Hepatocyte (in vitro differentiated cells): ENCODE results near the gene IER5.

Experiments
- EZH2phosphoT487 ChIP-seq: fragments of 200-600 bp; sonication (generic); IDR thresholded peaks from one replicate; pipeline ENCODE4 v1.6.1; 2018; ENCODE audit warnings: antibody characterized with exemption, mild to moderate bottlenecking, low read depth, moderate library complexity; ENCODE audit not compliant: unreplicated experiment, severe bottlenecking
- TF ChIP-seq, protein P1 (sequence below): fragments of 200-600 bp; sonication (generic); IDR thresholded peaks from 2 replicates; pipeline ENCODE4 v1.5.1; 2016; ENCODE audit warnings: antibody characterized with exemption, mild to moderate bottlenecking; ENCODE audit not compliant: poor library complexity

DNA sequence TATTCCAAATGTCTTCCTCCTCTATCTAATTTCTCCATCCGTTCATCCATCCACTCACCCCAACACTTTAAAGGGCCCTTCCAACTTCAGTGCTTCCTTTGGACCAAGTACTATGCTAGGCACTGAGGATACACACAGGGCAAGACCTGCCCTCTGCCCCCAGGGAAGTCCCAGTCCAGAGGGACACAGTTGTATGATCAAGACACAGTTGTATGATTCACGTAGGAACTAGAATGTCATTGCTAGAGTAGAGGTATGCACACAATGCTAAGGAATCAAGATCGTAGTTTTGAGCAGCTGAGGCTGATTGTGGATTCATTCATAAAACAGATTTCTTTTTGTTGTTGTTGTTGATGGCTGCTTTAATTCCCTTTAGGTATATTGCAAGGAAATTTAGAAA, 11.6 kb upstream of the IER5 start:
- TF ChIP-seq, protein P1, sequence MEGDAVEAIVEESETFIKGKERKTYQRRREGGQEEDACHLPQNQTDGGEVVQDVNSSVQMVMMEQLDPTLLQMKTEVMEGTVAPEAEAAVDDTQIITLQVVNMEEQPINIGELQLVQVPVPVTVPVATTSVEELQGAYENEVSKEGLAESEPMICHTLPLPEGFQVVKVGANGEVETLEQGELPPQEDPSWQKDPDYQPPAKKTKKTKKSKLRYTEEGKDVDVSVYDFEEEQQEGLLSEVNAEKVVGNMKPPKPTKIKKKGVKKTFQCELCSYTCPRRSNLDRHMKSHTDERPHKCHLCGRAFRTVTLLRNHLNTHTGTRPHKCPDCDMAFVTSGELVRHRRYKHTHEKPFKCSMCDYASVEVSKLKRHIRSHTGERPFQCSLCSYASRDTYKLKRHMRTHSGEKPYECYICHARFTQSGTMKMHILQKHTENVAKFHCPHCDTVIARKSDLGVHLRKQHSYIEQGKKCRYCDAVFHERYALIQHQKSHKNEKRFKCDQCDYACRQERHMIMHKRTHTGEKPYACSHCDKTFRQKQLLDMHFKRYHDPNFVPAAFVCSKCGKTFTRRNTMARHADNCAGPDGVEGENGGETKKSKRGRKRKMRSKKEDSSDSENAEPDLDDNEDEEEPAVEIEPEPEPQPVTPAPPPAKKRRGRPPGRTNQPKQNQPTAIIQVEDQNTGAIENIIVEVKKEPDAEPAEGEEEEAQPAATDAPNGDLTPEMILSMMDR: no peak
- TF ChIP-seq EZH2phosphoT487: no peak
